HG03103 (cell line): ENCODE results near the gene GPRIN1.
"Not testable (repeated sequence)": the region's sequence is repeated elsewhere in the genome, so short reads cannot be mapped to it uniquely, and the experiment has no call there.

Experiments used
- ATAC-seq: cut with Tn5 transposase; IDR thresholded peaks from one replicate; pipeline ENCODE4 v1.9.1; 2021; ENCODE audit warnings: low read depth; ENCODE audit not compliant: unreplicated experiment

GPRIN1 gene

DNA sequence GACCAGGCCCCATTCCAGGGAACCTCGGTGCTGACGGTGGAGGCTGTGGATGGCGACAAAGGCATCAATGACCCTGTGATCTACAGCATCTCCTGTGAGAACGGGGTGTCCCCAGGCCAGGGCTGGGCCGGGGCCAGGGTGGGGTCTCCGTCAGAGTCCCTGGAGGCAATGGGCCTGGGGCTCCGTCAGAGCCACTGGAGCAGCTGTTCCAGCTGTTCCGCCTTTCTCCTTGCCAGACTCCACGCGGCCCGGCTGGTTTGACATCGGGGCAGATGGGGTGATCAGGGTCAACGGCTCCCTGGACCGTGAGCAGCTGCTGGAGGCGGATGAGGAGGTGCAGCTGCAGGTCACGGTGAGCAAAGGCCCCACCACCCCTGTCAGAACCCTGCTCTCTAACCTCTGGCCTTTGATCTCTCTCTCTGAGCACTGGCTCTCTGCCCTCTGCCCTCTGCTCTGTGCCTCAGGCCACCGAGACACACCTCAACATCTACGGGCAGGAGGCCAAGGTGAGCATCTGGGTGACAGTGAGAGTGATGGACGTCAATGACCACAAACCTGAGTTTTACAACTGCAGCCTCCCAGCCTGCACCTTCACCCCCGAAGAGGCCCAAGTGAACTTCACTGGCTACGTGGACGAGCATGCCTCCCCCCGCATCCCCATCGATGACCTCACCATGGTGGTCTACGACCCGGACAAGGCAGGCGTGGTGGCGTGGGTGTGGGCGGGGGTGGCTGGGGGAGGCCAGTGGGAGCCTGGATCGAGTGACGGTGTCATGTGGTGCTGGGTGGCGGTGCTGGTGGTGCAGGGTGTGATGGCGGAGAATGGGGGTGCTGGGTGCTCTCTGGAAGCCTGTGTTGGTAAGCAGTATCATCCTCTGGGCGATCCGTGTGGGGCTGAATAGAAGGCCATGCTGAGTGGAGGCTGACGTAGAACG lies 34.2 kb downstream of the GPRIN1 start:
- no peak for ATAC-seq

GRCh38 chr5:176575066-176575465 lies 34.9 kb downstream of the GPRIN1 start:
- no peak for ATAC-seq

GRCh38 chr5:176574297-176574591 lies 35.7 kb downstream of the GPRIN1 start:
- no peak for ATAC-seq

GRCh38 chr5:176573564-176574296 lies 36.2 kb downstream of the GPRIN1 start:
- ATAC-seq = peak; percentile 58

DNA sequence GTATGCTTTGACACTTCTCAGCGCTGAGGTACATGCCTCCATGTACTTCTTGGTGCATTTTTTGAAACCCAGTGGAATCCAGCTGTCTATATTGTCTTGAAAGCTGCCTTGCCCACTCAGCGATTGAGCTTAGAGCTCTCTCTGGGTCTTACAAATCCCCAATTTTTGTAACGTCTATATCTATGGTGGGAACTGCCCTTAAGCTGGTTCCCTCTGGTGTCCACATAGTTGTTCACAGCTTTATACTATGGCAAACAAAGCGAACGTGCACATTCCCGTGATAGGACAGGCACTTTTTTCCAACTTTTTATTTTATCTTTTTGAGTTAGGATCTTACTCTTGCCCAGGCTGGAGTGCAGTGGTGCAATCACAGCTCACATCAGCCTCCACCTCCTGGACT lies 39.9 kb downstream of the GPRIN1 start:
- no peak for ATAC-seq

GRCh38 chr5:176568657-176569056 lies 41.3 kb downstream of the GPRIN1 start:
- no peak for ATAC-seq

DNA sequence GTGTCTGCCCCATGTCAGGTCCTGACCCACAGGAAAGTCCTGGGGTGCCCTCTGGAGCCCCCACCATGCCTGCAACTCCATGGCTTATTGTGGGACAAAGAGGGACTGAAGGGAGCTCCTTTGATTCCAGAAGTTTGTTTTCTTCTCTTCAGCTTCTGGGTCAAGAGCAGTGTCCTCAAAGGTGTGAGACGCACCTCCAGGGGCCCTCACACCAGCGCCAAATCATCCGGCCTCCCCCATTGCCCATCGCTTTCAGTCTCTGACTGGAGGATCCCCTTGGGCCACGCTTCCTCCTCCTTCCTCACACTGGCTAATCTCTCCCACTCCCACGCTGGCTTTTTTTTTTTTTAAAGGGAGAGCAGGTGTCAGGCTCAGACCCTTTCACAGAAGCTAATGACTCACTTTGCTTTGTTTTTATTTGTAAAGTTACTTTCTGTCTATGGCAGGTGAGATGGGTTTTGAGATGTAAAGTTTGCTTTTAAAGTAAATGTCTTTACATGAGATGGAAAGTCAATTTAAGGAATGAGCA lies 44.1 kb downstream of the GPRIN1 start:
- ATAC-seq = no peak

- ATAC-seq = no peak
Observed at GRCh38 chr5:176564002-176564401, 46.0 kb downstream of the GPRIN1 start.

- no peak for ATAC-seq
Observed at GRCh38 chr5:176562189-176562588, 47.8 kb downstream of the GPRIN1 start.

GRCh38 chr5:176561259-176561658 lies 48.7 kb downstream of the GPRIN1 start:
- no peak for ATAC-seq

- ATAC-seq = no peak
Observed at GRCh38 chr5:176560364-176560763, 49.6 kb downstream of the GPRIN1 start.

GRCh38 chr5:176559683-176560082 lies 50.3 kb downstream of the GPRIN1 start:
- ATAC-seq = no peak

DNA sequence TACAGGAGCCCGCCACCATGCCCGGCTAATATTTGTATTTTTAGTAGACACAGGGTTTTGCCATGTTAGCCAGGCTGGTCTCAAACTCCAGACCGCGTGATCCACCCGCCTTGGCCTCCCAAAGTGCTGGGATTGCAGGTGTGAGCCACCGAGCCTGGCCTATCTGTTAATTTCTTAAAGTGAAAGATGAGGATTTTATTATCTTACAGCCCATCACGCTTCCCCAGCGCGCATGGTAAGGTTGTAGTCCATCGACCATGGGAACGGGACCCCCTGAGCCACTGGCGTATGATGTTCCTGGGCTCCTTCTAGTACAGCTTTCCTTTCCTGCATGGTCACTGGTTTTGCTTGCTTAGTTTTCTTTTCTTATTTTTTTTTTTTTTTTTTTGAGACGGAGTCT lies 52.1 kb downstream of the GPRIN1 start:
- no peak for ATAC-seq

GRCh38 chr5:176553260-176554085 lies 56.5 kb downstream of the GPRIN1 start:
- ATAC-seq = no peak

GRCh38 chr5:176552332-176552869 lies 57.6 kb downstream of the GPRIN1 start:
- ATAC-seq = no peak

GRCh38 chr5:176550937-176551336 lies 59.0 kb downstream of the GPRIN1 start:
- ATAC-seq = not testable (repeated sequence)

DNA sequence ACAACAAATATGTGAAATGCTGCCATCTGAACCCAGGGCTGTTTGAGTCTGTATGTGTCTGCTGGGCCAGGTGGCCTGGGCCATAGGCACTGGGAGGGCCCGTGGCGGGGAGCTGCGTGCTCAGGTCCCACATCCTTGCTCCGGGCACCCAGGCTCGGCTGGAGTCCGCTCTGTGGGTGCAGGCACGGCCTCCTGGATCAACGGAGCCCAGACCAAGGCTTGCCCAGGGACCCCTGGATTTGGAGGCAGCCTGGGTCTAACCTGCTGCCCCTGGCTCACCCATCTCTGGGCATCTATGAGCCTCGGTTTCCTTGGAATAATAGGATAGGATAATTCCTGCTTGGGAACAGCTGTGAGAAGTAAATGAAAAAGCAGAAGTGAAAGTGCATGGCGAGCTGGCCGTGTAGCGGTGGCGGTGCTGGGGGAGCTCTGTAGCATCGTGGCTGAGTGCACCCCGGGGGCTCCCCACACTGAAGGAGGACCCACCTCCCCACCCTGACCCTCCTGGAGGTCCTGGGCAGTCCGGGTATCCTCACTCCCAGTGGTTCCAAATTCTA lies 59.6 kb downstream of the GPRIN1 start:
- ATAC-seq = no peak

- no peak for ATAC-seq
Observed at GRCh38 chr5:176549871-176550270, 60.1 kb downstream of the GPRIN1 start.

GRCh38 chr5:176548967-176549444 lies 61.0 kb downstream of the GPRIN1 start, which contains the start of gene CDHR2:
TSS of gene CDHR2 (plus strand) at chr5:176549342. CDS start at chr5:176565353, 16,011 bp downstream.
- no peak for ATAC-seq

- ATAC-seq = no peak
Observed at GRCh38 chr5:176547802-176548201, 62.2 kb downstream of the GPRIN1 start.
